CD14-positive monocyte (primary cell): ENCODE data around the gene SP5. TPM values are rescaled to one million over a fixed set of nuclear protein-coding genes. Genes with fewer than 3 reads are reported as not detected.

ENCODE experiments used
- DNase-seq, 3 donors: peaks; one replicate each; pipeline ENCODE4 v3.0.0-alpha.2; 2011 to 2022
- H2AFZ ChIP-seq: 2 replicates; pipeline ENCODE4 v1.6.0; 2012; ENCODE audit warnings: mild to moderate bottlenecking, low read depth, low read length, inconsistent platforms; ENCODE audit not compliant: insufficient read depth, poor library complexity, severe bottlenecking
- H3K27ac ChIP-seq, 2 donors: 1 replicate in 1 of 2; 2 replicates in 1 of 2; pipeline ENCODE4 v1.5.1; 2012 to 2013; ENCODE audit warnings: low read length in 2 of 2, control low read depth in 1 of 2, inconsistent platforms in 1 of 2, low read depth in 1 of 2, mild to moderate bottlenecking in 1 of 2
- H3K27me3 ChIP-seq, 2 donors: one replicate each; pipeline versions ENCODE4 v1.6.0 to v1.6.1; 2011 to 2013; ENCODE audit warnings: low read length in 2 of 2; ENCODE audit not compliant: control insufficient read depth in 2 of 2, insufficient read depth in 2 of 2
- H3K36me3 ChIP-seq, 2 donors: replicated peaks in 1 of 2; 1 replicate in 1 of 2; 2 replicates in 1 of 2; pipeline versions ENCODE4 v1.5.1 to v1.6.1; 2012 to 2013; ENCODE audit warnings: low read length in 2 of 2, control low read depth in 1 of 2, inconsistent platforms in 1 of 2, mild to moderate bottlenecking in 1 of 2; ENCODE audit not compliant: insufficient read depth in 2 of 2, control insufficient read depth in 1 of 2
- H3K4me1 ChIP-seq, 2 donors: 1 replicate in 1 of 2; 2 replicates in 1 of 2; pipeline versions ENCODE4 v1.5.1 to v1.6.1; 2012 to 2013; ENCODE audit warnings: low read length in 2 of 2, control low read depth in 1 of 2, inconsistent platforms in 1 of 2, mild to moderate bottlenecking in 1 of 2, moderate library complexity in 1 of 2; ENCODE audit not compliant: insufficient read depth in 2 of 2, control insufficient read depth in 1 of 2
- H3K4me2 ChIP-seq: replicated peaks from 2 replicates; pipeline ENCODE3; 2012; ENCODE audit warnings: low read length, moderate library complexity, mild to moderate bottlenecking; ENCODE audit not compliant: poor library complexity, severe bottlenecking; ENCODE audit errors: extremely low read depth
- H3K4me3 ChIP-seq, 3 experiments: fragments of 200-600 bp in 1 of 3; sonication (generic) in 1 of 3; replicated peaks in 1 of 3; 1 replicate in 2 of 3; 2 replicates in 1 of 3; pipeline ENCODE4 v1.5.1; 2011 to 2013; ENCODE audit warnings: low read length in 3 of 3, mild to moderate bottlenecking in 3 of 3, control low read depth in 2 of 3, low read depth in 2 of 3, inconsistent platforms in 1 of 3, moderate library complexity in 1 of 3
- H3K79me2 ChIP-seq: 2 replicates; pipeline ENCODE4 v1.6.0; 2012; ENCODE audit warnings: mild to moderate bottlenecking, control low read depth, inconsistent platforms, low read length, moderate library complexity; ENCODE audit not compliant: insufficient read depth
- H3K9ac ChIP-seq: 2 replicates; pipeline ENCODE4 v1.6.0; 2017; ENCODE audit warnings: low read length, mild to moderate bottlenecking; ENCODE audit not compliant: insufficient read depth, poor library complexity, severe bottlenecking
- H3K9me3 ChIP-seq, 2 donors: replicated peaks in 1 of 2; 1 replicate in 1 of 2; 2 replicates in 1 of 2; pipeline versions ENCODE4 v1.5.1 to v1.6.1; 2012 to 2013; ENCODE audit warnings: low read length in 2 of 2, control low read depth in 1 of 2; ENCODE audit not compliant: control insufficient read depth in 1 of 2, insufficient read depth in 1 of 2
- H4K20me1 ChIP-seq: 2 replicates; pipeline ENCODE4 v1.6.0; 2012; ENCODE audit warnings: mild to moderate bottlenecking, low read length, control low read depth, moderate library complexity; ENCODE audit not compliant: insufficient read depth
- H3K27ac Mint-ChIP-seq, 7 donors: one replicate each; pipeline ENCODE4 v1.8.0; 2020; ENCODE audit warnings: mild to moderate bottlenecking in 7 of 7, mixed read lengths in 7 of 7, moderate library complexity in 6 of 7, inconsistent platforms in 2 of 7
- H3K27me3 Mint-ChIP-seq, 3 donors: one replicate each; pipeline ENCODE4 v1.8.0; 2021 to 2022; ENCODE audit warnings: low read depth in 3 of 3, mild to moderate bottlenecking in 3 of 3, mixed read lengths in 3 of 3, moderate library complexity in 3 of 3, inconsistent platforms in 1 of 3
- H3K36me3 Mint-ChIP-seq, 2 donors: one replicate each; pipeline ENCODE4 v1.8.0; 2020; ENCODE audit warnings: mixed read lengths in 2 of 2, inconsistent platforms in 1 of 2, mild to moderate bottlenecking in 1 of 2
- H3K4me1 Mint-ChIP-seq: one replicate; pipeline ENCODE4 v1.8.0; 2020; ENCODE audit warnings: mild to moderate bottlenecking, mixed read lengths
- H3K4me3 Mint-ChIP-seq, 2 donors: one replicate each; pipeline ENCODE4 v1.8.0; 2020; ENCODE audit warnings: mild to moderate bottlenecking in 2 of 2, mixed read lengths in 2 of 2, moderate library complexity in 1 of 2
- H3K9me3 Mint-ChIP-seq, 7 donors: one replicate each; pipeline ENCODE4 v1.8.0; 2020 to 2022; ENCODE audit warnings: mixed read lengths in 7 of 7, mild to moderate bottlenecking in 6 of 7, moderate library complexity in 6 of 7, inconsistent platforms in 2 of 7
- CTCF ChIP-seq: fragments of 200-600 bp; IDR thresholded peaks from one replicate; pipeline ENCODE4 v1.8.0; 2022; ENCODE audit warnings: antibody characterized with exemption, mild to moderate bottlenecking
- WGBS: methylation state at CpG from one replicate; pipeline ENCODE4 v1.1.5; 2013; ENCODE audit warnings: missing lambda C conversion rate; ENCODE audit not compliant: insufficient coverage; 5-methylcytosine and 5-hydroxymethylcytosine counted together
- intact Hi-C, 2 donors: fragments of 100-400 bp; cut with micrococcal nuclease; formaldehyde crosslinking; loops; one replicate each; pipeline versions ENCODE4 v1.15.0 to v1.15.1; 2023
- polyA plus RNA-seq, 3 donors: library from polyadenylated mRNA; depleted of rRNA in 1 of 3; unstranded in 2 of 3; stranded (reverse) in 1 of 3; fragments of 300-500 nt in 2 of 3; fragments of >200 nt in 1 of 3; fragmentation: Illumina TruSeq in 2 of 3; gene quantifications; 1 replicate in 2 of 3; 2 replicates in 1 of 3; pipeline ENCODE4 v1.2.3, GENCODE V29; 2012 to 2021

The SP5 gene
- polyA plus RNA-seq, 3 donors = not detected

- Mint-ChIP-seq H3K4me1 (no peaks in the 10 kb centered on the region), H3K36me3 (no peaks in the 10 kb centered on the region), H3K27me3 (peaks cover 6 to 20% (median 12%) of the 10 kb centered on the region in 3 donors), H3K4me3 (no peak overlapping the region), H3K9me3 (no peaks in the 10 kb centered on the region), H3K27ac (no peak overlapping the region)
- DNase-seq = no peak
- Histone ChIP-seq H3K4me1 (no peaks in the 10 kb centered on the region), H3K9ac (no peak overlapping the region), H3K27ac (no peak overlapping the region), H3K4me3 (no peak overlapping the region), H3K36me3 (no peaks in the 10 kb centered on the region), H3K9me3 (no peaks in the 10 kb centered on the region), H4K20me1 (no peaks in the 10 kb centered on the region), H2AFZ (no peak overlapping the region), H3K4me2 (no peak overlapping the region), H3K79me2 (no peaks in the 10 kb centered on the region), H3K27me3 (no peaks in the 10 kb centered on the region)
- TF ChIP-seq CTCF = no peak
- intact Hi-C loops = no loop called here
- 100% methylated on average over 2 of the region's 4 CpGs for WGBS
Measured at GRCh38 chr2:170685591-170685990, 29.5 kb upstream of the SP5 start.

GRCh38 chr2:170689481-170689880 lies 25.7 kb upstream of the SP5 start:
- DNase-seq = no peak
- Histone ChIP-seq H2AFZ (no peak overlapping the region), H3K79me2 (no peaks in the 10 kb centered on the region), H3K4me3 (no peak overlapping the region), H3K27ac (no peak overlapping the region), H3K4me2 (no peak overlapping the region), H3K4me1 (no peaks in the 10 kb centered on the region), H3K9me3 (no peaks in the 10 kb centered on the region), H3K36me3 (no peaks in the 10 kb centered on the region), H3K27me3 (no peaks in the 10 kb centered on the region), H3K9ac (no peak overlapping the region), H4K20me1 (no peaks in the 10 kb centered on the region)
- Mint-ChIP-seq H3K9me3 (no peaks in the 10 kb centered on the region), H3K36me3 (no peaks in the 10 kb centered on the region), H3K27ac (no peak overlapping the region), H3K4me3 (no peak overlapping the region), H3K4me1 (no peaks in the 10 kb centered on the region), H3K27me3 (peaks cover 8 to 25% (median 10%) of the 10 kb centered on the region in 3 donors)
- intact Hi-C loops = no loop called here
- WGBS = 100% methylated on average over 1 of the region's 5 CpGs
- TF ChIP-seq CTCF = no peak
